Kidney (tissue), 14 donors: ENCODE measurements around the gene SH3GLB1. TPM values are rescaled to one million over a fixed set of nuclear protein-coding genes. Genes with fewer than 3 reads are reported as not detected.

Experiments
- DNase-seq, 5 donors: peaks; one replicate each; pipeline ENCODE4 v3.0.0-alpha.2; 2013 to 2020
- FAIRE-seq: peaks from 2 replicates; lab custom pipeline; 2012; peaks lifted over from hg19 to GRCh38; lab: Jason Lieb, UNC
- H3K27ac ChIP-seq, 2 donors: one replicate each; pipeline ENCODE4 v1.7.0; 2013; ENCODE audit warnings: low read depth in 2 of 2, low read length in 2 of 2, inconsistent platforms in 1 of 2
- H3K27me3 ChIP-seq: one replicate; pipeline ENCODE4 v1.7.1; 2013; ENCODE audit warnings: low read length, inconsistent platforms; ENCODE audit not compliant: control insufficient read depth, insufficient read depth
- H3K36me3 ChIP-seq, 3 donors: one replicate each; pipeline versions ENCODE4 v1.7.0 to v1.7.1; 2013; ENCODE audit warnings: low read length in 3 of 3, control low read depth in 1 of 3, inconsistent platforms in 1 of 3; ENCODE audit not compliant: insufficient read depth in 3 of 3, control insufficient read depth in 2 of 3
- H3K4me1 ChIP-seq, 3 donors: one replicate each; pipeline versions ENCODE4 v1.7.0 to v1.7.1; 2013; ENCODE audit warnings: low read length in 3 of 3, inconsistent platforms in 1 of 3, low read depth in 1 of 3; ENCODE audit not compliant: control insufficient read depth in 2 of 3, insufficient read depth in 2 of 3
- H3K4me3 ChIP-seq, 3 donors: one replicate each; pipeline versions ENCODE4 v1.7.0 to v1.8.1; 2013; ENCODE audit warnings: low read length in 3 of 3, control low read depth in 1 of 3, inconsistent platforms in 1 of 3
- H3K9ac ChIP-seq, 3 donors: one replicate each; pipeline versions ENCODE4 v1.7.0 to v1.7.1; 2013; ENCODE audit warnings: low read length in 3 of 3, control low read depth in 1 of 3, inconsistent platforms in 1 of 3
- H3K9me3 ChIP-seq, 3 donors: one replicate each; pipeline versions ENCODE4 v1.7.0 to v1.7.1; 2013; ENCODE audit warnings: low read length in 3 of 3, control low read depth in 1 of 3, inconsistent platforms in 1 of 3; ENCODE audit not compliant: control insufficient read depth in 2 of 3, insufficient read depth in 1 of 3
- intact Hi-C: fragments of 100-400 bp; cut with DNase I; formaldehyde crosslinking; loops from one replicate; pipeline ENCODE4 v1.11.1; 2022
- polyA plus RNA-seq: library from polyadenylated mRNA; stranded (reverse); fragments of 350-450 nt; fragmentation: Illumina TruSeq; extraction: RNeasy Lipid Tissue Mini Kit (QIAGEN cat#74804); gene quantifications from one replicate; pipeline ENCODE4 v1.2.3, GENCODE V29; 2014; ENCODE audit warnings: low read depth, low replicate concordance; ENCODE audit not compliant: insufficient read depth
- total RNA-seq: library from RNA; stranded (reverse); fragmentation: NEBNext Ultra II Directional; extraction: Animal tissue kit (Norgen Biotek cat#: 25700); gene quantifications from one replicate; pipeline ENCODE4 v1.2.1, GENCODE V29; 2021
- TF ChIP-seq, protein P1 (sequence below): IDR thresholded peaks from 3 replicates; pipeline ENCODE4 v1.5.1; 2012; ENCODE audit warnings: mild to moderate bottlenecking, moderate library complexity, borderline replicate concordance; ENCODE audit not compliant: insufficient read depth; ENCODE audit errors: extremely low read depth
- donor health status: control.
- donor health status: control.
- donor health status: control.
- donor health status: control.
- donor health status: control.
- donor health status: DM: yes; HTN: yes; CAD: no.
- donor health status: Normal renal cell carcinoma (clear cell type).

Gene SH3GLB1
- total and polyA plus RNA-seq, 2 donors from 2014 or later = 47.9 to 79.7 TPM

DNA sequence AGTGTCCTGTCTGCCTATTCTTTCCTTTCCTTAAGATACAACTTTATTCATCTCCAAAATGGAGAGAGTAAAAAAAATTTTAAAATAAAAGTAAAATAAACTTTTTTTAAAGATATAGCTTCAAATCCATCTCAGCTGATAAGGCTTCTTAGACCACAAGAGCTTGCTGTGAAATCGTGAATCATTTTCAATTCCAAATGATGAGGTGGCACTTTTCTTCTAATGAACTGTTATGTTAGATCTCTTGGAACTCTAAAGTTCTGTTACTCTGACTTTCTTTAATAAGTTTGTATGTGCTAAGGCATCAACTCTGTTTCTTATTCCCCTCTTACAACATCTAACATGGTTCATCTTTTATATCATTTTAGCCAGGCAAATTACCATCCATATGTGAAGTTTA lies 4.5 kb downstream of the SH3GLB1 start:
- H3K9me3 ChIP-seq = no peaks in the 10 kb centered on the region
- DNase-seq (no peak), FAIRE-seq (no peak)
- intact Hi-C loops = no loop called here
- no peak overlapping the region for H3K4me3 ChIP-seq
- no peak overlapping the region for H3K9ac ChIP-seq
- no peak overlapping the region for H3K27ac ChIP-seq
- H3K36me3 ChIP-seq = no peaks in the 10 kb centered on the region
- peaks cover 0 to 29% (median 4%) of the 10 kb centered on the region in 3 donors for H3K4me1 ChIP-seq
- TF ChIP-seq, protein P1, sequence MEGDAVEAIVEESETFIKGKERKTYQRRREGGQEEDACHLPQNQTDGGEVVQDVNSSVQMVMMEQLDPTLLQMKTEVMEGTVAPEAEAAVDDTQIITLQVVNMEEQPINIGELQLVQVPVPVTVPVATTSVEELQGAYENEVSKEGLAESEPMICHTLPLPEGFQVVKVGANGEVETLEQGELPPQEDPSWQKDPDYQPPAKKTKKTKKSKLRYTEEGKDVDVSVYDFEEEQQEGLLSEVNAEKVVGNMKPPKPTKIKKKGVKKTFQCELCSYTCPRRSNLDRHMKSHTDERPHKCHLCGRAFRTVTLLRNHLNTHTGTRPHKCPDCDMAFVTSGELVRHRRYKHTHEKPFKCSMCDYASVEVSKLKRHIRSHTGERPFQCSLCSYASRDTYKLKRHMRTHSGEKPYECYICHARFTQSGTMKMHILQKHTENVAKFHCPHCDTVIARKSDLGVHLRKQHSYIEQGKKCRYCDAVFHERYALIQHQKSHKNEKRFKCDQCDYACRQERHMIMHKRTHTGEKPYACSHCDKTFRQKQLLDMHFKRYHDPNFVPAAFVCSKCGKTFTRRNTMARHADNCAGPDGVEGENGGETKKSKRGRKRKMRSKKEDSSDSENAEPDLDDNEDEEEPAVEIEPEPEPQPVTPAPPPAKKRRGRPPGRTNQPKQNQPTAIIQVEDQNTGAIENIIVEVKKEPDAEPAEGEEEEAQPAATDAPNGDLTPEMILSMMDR = no peak
- H3K27me3 ChIP-seq = no peaks in the 10 kb centered on the region

DNA sequence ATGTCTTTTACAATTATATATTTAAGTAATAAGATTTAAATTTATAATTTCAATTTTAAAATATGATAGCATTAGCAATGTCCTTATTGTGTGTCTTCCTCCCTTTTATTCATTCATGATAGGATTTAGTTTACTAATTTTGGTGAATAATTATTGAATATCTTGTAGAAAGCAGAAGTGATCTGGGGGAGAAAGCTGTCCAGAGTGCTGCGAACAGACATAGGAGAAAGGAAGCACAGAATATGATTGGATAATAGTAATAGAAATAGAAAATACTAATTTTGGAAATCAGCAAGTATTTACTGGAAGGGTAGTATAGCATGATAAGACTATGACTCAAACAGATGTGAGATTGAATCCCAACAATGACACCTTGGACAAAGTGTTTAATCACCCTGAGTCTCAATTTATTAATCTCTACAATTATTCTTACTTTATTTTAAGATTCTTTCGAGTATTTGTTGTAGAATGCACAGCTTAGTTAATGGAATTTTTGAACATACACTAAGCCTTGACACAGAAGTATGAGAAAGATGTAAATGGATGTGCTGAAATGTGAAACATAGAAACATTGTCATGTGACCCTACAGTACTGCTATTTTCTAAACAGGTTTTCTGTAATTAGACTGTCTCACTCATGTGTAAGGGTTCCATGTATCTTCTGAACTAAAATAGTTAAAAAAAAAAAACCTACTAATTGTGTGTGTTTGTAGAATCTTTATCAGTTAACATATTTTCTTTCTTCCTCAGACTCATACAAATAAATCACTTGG lies 7.9 kb downstream of the SH3GLB1 start:
- TF ChIP-seq, protein P1 = no peak
- no peak overlapping the region for H3K27ac ChIP-seq
- DNase-seq = no peak

DNA sequence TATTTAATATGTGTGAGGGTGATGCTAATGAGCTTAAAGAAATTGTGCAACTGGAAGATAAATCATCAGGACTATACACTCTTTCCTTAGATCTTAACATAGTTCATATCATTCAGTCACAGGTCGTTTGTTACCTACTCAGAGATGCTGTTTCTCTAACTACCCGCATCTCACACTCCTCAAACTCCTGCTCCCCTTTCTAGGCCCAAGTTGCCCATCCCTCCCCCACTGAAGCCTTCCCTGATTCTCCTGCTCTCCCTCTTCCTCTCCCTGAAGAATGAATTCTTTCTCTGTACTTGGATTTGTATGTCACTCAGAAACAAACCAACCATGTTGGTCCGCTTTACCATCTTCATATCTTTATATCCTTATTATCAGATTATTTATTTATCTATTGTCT lies 9.1 kb downstream of the SH3GLB1 start:
- intact Hi-C loops = no loop called here
- Histone ChIP-seq H3K9me3 (no peaks in the 10 kb centered on the region), H3K9ac (no peak overlapping the region), H3K27ac (no peak overlapping the region), H3K36me3 (no peaks in the 10 kb centered on the region), H3K4me3 (no peak overlapping the region), H3K4me1 (peaks cover 0 to 19% (median 2%) of the 10 kb centered on the region in 3 donors), H3K27me3 (no peaks in the 10 kb centered on the region)
- DNase-seq = no peak
- FAIRE-seq = no peak
- TF ChIP-seq, protein P1 = no peak

More for the DNA sequence above, 7.9 kb downstream of the SH3GLB1 start:
- no peak for FAIRE-seq
- H3K36me3 ChIP-seq = no peaks in the 10 kb centered on the region
- intact Hi-C loops = no loop called here
- no peak overlapping the region for H3K9ac ChIP-seq
- no peaks in the 10 kb centered on the region for H3K9me3 ChIP-seq
- no peaks in the 10 kb centered on the region for H3K27me3 ChIP-seq
- peaks cover 0 to 25% (median 2%) of the 10 kb centered on the region in 3 donors for H3K4me1 ChIP-seq
- no peak overlapping the region for H3K4me3 ChIP-seq
